ENCODE data around the gene HOXC4. TPM values are rescaled to one million over a fixed set of nuclear protein-coding genes. Genes with fewer than 3 reads are reported as not detected.

HOXC4 gene
- total and polyA plus RNA-seq, 4 donors = 0.02 TPM; not detected in 3

DNA sequence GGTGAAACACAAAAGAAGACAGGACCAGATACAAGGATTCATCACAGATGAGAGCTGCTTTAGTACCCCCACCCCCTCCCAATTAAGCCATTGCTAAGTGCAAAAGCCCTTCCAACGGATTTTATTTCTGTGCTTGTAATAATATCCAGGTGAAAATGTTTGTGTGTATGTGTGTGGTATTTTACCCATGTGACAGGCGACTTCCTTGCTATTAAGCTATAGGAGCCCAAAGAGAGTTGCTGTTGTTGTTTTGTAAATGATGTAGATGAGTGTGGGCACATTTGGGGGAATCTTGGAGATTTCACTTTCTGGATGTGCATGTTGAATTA, 3.2 kb upstream of the HOXC4 start (continued):
- TF ChIP-seq, protein P1, sequence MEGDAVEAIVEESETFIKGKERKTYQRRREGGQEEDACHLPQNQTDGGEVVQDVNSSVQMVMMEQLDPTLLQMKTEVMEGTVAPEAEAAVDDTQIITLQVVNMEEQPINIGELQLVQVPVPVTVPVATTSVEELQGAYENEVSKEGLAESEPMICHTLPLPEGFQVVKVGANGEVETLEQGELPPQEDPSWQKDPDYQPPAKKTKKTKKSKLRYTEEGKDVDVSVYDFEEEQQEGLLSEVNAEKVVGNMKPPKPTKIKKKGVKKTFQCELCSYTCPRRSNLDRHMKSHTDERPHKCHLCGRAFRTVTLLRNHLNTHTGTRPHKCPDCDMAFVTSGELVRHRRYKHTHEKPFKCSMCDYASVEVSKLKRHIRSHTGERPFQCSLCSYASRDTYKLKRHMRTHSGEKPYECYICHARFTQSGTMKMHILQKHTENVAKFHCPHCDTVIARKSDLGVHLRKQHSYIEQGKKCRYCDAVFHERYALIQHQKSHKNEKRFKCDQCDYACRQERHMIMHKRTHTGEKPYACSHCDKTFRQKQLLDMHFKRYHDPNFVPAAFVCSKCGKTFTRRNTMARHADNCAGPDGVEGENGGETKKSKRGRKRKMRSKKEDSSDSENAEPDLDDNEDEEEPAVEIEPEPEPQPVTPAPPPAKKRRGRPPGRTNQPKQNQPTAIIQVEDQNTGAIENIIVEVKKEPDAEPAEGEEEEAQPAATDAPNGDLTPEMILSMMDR (IDR thresholded peaks at IDR 0.05; ENCODE audit: low read depth, low read length, missing input control) = no peak

DNA sequence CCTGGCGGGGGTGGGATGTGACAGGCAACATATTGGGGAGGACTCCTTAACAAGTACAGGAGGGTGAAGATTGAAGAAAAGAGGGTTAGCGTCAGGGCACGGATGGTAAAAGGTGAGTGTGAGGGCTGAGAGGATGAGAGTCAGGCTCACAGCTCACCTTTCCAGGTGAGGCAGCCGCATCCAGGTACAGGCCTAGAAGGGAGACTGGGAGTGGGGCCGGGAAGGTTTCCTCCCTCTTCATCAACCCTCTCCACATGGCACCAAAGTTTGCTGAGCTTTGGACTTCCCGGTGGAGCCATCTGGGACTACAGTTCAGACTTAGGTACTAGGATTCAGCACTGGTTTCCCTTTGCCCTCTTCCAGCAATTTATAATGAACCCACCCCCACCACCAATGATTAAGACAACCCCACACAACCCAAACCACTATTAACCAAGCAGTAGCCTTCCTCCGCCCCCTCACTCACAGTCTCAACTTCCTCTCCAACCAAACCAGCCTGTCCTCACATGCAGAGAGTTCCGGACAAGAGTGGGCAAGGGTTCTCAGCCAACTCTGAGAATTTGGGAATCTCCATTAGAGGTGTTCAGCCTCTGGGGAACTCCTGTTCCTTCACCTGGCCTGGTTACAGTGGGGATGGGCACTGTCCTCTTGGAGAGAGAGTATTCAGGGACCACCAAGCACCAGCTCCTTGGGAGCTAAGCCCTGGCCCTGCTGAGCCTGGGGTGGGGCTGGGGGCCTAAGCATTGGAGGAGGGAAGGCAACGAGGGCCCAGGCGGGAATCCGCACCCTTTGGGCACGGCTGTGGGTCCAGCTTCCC, 2.4 kb upstream of the HOXC4 start:
- no peak for DNase-seq (ENCODE audit: low spot score)
- Histone ChIP-seq H3K4me1 (ENCODE audit: control insufficient read depth in 4 of 4, insufficient read depth in 4 of 4, low read length in 3 of 4) (no peaks in the 10 kb centered on the region), H3K27me3 (ENCODE audit: control insufficient read depth in 4 of 4, insufficient read depth in 4 of 4, low read length in 3 of 4) (peaks cover 11 to 34% (median 22%) of the 10 kb centered on the region in 4 donors), H3K9me3 (ENCODE audit: control insufficient read depth in 4 of 4, low read length in 3 of 4) (no peaks in the 10 kb centered on the region), H3K4me3 (ENCODE audit: low read depth in 1 of 3, low read length in 3 of 3) (no peak overlapping the region), H3K27ac (ENCODE audit: low read depth in 1 of 2, low read length in 2 of 2) (no peak overlapping the region), H3K9ac (ENCODE audit: low read depth in 1 of 2, low read length in 2 of 2) (no peak overlapping the region), H3K36me3 (ENCODE audit: control insufficient read depth in 4 of 4, insufficient read depth in 3 of 4, low read depth in 1 of 4, low read length in 3 of 4) (no peaks in the 10 kb centered on the region)
- WGBS = 16% methylated on average over 12 of the region's 12 CpGs
- TF ChIP-seq GABPA (IDR thresholded peaks at IDR 0.05 in 1 of 2, conservative IDR thresholded peaks at IDR 0.05 in 1 of 2) = no peak
- no peak for TF ChIP-seq EGR1 (IDR thresholded peaks at IDR 0.05; ENCODE audit: low read depth in 2 of 2)
- TF ChIP-seq FOXA2 (IDR thresholded peaks at IDR 0.05) = no peak
- TF ChIP-seq, protein P2, sequence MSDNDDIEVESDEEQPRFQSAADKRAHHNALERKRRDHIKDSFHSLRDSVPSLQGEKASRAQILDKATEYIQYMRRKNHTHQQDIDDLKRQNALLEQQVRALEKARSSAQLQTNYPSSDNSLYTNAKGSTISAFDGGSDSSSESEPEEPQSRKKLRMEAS (IDR thresholded peaks at IDR 0.05) = no peak
- TF ChIP-seq RAD21 (IDR thresholded peaks at IDR 0.05) = no peak
- TF ChIP-seq, protein P3, sequence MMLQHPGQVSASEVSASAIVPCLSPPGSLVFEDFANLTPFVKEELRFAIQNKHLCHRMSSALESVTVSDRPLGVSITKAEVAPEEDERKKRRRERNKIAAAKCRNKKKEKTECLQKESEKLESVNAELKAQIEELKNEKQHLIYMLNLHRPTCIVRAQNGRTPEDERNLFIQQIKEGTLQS (IDR thresholded peaks at IDR 0.05) = no peak
- TF ChIP-seq, protein P4, sequence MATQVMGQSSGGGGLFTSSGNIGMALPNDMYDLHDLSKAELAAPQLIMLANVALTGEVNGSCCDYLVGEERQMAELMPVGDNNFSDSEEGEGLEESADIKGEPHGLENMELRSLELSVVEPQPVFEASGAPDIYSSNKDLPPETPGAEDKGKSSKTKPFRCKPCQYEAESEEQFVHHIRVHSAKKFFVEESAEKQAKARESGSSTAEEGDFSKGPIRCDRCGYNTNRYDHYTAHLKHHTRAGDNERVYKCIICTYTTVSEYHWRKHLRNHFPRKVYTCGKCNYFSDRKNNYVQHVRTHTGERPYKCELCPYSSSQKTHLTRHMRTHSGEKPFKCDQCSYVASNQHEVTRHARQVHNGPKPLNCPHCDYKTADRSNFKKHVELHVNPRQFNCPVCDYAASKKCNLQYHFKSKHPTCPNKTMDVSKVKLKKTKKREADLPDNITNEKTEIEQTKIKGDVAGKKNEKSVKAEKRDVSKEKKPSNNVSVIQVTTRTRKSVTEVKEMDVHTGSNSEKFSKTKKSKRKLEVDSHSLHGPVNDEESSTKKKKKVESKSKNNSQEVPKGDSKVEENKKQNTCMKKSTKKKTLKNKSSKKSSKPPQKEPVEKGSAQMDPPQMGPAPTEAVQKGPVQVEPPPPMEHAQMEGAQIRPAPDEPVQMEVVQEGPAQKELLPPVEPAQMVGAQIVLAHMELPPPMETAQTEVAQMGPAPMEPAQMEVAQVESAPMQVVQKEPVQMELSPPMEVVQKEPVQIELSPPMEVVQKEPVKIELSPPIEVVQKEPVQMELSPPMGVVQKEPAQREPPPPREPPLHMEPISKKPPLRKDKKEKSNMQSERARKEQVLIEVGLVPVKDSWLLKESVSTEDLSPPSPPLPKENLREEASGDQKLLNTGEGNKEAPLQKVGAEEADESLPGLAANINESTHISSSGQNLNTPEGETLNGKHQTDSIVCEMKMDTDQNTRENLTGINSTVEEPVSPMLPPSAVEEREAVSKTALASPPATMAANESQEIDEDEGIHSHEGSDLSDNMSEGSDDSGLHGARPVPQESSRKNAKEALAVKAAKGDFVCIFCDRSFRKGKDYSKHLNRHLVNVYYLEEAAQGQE (IDR thresholded peaks at IDR 0.05) = no peak
- TF ChIP-seq, protein P5, sequence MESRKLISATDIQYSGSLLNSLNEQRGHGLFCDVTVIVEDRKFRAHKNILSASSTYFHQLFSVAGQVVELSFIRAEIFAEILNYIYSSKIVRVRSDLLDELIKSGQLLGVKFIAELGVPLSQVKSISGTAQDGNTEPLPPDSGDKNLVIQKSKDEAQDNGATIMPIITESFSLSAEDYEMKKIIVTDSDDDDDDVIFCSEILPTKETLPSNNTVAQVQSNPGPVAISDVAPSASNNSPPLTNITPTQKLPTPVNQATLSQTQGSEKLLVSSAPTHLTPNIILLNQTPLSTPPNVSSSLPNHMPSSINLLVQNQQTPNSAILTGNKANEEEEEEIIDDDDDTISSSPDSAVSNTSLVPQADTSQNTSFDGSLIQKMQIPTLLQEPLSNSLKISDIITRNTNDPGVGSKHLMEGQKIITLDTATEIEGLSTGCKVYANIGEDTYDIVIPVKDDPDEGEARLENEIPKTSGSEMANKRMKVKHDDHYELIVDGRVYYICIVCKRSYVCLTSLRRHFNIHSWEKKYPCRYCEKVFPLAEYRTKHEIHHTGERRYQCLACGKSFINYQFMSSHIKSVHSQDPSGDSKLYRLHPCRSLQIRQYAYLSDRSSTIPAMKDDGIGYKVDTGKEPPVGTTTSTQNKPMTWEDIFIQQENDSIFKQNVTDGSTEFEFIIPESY (IDR thresholded peaks at IDR 0.05) = no peak
- no peak for TF ChIP-seq SP1 (IDR thresholded peaks at IDR 0.05)
- TF ChIP-seq HNF4G (IDR thresholded peaks at IDR 0.05) = no peak
- TF ChIP-seq FOXA1 (IDR thresholded peaks at IDR 0.05) = no peak
- no peak for TF ChIP-seq NR2F2 (IDR thresholded peaks at IDR 0.05)
- TF ChIP-seq RXRA (IDR thresholded peaks at IDR 0.05) = no peak
- no peak for TF ChIP-seq JUND (IDR thresholded peaks at IDR 0.05)
